GM19452 (cell line): ENCODE results near the gene PHF8.

Experiments used
- ATAC-seq: cut with Tn5 transposase; IDR thresholded peaks from one replicate; pipeline ENCODE4 v1.9.1; 2021; ENCODE audit not compliant: unreplicated experiment

PHF8 gene

GRCh38 chrX:54024350-54024749 is 19.9 kb downstream of the PHF8 start:
- no peak for ATAC-seq

- ATAC-seq, result no peak
These were observed 31.3 kb downstream of the PHF8 start for GRCh38 chrX:54012830-54013500.

GRCh38 chrX:54007682-54008081 is 36.6 kb downstream of the PHF8 start:
- no peak for ATAC-seq

- ATAC-seq, result no peak
These were observed 46.5 kb downstream of the PHF8 start for GRCh38 chrX:53997724-53998123.

- ATAC-seq, result no peak
These were observed 51.7 kb downstream of the PHF8 start for GRCh38 chrX:53992589-53992988.

GRCh38 chrX:53990171-53990570 is 54.1 kb downstream of the PHF8 start:
- no peak for ATAC-seq

GRCh38 chrX:53984895-53985294 is 59.4 kb downstream of the PHF8 start:
- no peak for ATAC-seq

GRCh38 chrX:53974529-53974928 is 69.7 kb downstream of the PHF8 start:
- ATAC-seq, result no peak

GRCh38 chrX:53969540-53969939 is 74.7 kb downstream of the PHF8 start:
- no peak for ATAC-seq

- no peak for ATAC-seq
These were observed 94.0 kb downstream of the PHF8 start for GRCh38 chrX:53950130-53950733.

GRCh38 chrX:53940180-53940579 is 104.1 kb downstream of the PHF8 start:
- ATAC-seq, result no peak

- no peak for ATAC-seq
These were observed 105.1 kb downstream of the PHF8 start for GRCh38 chrX:53939127-53939526.

- ATAC-seq, result no peak
These were observed 113.5 kb downstream of the PHF8 start for GRCh38 chrX:53930515-53931380.

GRCh38 chrX:53926030-53926429 is 118.2 kb downstream of the PHF8 start:
- ATAC-seq, result no peak

- no peak for ATAC-seq
These were observed 125.6 kb downstream of the PHF8 start for GRCh38 chrX:53918702-53919101.

GRCh38 chrX:53900623-53901022 is 143.7 kb downstream of the PHF8 start:
- ATAC-seq, result no peak

GRCh38 chrX:53895270-53895669 is 149.0 kb downstream of the PHF8 start:
- ATAC-seq, result no peak
